NCI-H2107 (cell line): Measurements from ENCODE around the gene VCAN.

ENCODE experiments used
- DNase-seq: peaks from one replicate; lab custom pipeline; 2025; lab: John Stamatoyannopoulos, UW

Gene VCAN

DNA sequence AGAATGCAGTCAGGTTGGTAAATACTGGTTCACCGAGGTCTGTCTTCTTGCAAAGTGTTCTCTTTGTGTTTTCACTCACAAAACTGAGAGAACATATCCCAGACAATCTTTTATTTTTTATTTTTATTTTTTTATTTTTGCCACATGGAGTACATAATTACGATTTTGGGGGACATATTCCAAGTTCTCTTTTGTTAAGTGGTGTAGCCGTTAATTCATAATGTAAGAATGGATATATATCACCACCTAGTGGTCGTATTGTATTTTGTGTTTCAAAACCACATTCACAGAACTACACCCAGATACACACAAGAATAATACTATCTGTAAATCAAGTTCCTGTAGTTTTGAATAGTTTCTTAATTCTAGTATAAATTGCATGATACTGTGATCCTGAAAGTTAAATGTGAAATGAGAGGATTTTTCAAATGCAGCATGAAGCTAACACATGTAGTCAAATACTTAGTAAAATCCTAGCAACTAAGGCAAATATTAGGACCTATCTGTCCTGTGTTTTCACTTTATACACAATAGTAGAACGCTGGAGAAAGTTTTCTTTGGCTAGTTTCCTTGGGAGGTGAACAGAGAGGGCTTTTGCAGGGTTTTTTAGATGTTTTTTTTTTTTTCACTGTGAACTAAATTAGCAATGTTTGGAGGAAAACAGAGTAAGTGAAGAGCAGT is 92.7 kb downstream of the VCAN start:
- no peak for DNase-seq

DNA sequence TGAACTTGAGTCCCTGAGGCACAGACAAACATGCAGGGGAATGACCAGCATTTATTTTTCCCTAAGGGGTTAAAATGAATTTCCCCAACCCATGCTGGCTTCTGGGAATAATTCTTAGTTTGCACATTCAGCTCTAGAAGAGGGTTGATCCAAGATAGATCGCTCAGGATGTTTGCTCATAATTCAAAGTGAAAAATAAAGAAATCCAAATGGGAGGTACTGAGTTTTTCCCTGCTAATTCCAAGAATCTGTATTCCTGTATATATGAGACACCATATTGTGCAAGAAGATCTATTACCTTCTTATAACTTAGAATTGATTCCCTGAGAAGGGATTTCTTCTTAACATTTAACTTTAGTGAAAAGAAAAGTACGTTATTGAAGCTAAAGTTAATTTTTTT is 96.2 kb downstream of the VCAN start:
- DNase-seq, result no peak

DNA sequence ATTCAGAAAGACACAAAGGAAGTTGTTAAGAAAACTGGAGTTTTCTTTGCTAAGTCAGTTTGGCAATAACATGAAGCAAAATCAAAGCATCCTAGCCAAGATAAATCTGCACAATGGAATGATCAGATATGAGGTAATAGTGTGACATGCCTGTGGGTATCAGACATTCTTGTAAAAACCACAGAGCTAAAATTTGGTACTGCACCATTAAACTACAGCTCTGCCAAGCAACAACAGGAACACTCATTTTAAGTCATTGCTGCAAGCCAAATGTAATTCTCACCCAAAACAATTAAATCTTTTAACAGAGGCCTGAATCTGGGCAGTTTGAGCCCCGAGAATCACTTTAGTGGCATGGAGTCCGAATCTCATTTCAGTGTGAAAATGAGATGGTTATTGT is 96.6 kb downstream of the VCAN start:
- no peak for DNase-seq

DNA sequence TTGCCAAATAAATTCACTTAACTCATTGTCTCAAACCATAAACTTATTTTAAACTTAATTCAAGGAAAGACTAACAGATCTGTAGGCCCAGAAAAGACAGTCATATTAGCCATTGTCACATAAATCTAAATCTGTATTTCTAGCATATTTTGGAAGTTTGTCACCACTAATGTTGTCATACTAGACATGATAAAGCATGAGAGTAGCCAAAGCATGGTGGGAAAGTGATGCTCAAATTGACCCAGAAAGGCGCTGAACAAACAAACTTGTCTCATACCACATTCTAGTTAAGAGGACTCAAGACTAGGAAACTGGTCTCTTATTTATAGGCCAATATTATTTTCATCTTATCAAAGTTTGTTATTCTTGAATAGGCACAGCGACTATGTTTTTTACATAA is 99.4 kb downstream of the VCAN start:
- no peak for DNase-seq

DNA sequence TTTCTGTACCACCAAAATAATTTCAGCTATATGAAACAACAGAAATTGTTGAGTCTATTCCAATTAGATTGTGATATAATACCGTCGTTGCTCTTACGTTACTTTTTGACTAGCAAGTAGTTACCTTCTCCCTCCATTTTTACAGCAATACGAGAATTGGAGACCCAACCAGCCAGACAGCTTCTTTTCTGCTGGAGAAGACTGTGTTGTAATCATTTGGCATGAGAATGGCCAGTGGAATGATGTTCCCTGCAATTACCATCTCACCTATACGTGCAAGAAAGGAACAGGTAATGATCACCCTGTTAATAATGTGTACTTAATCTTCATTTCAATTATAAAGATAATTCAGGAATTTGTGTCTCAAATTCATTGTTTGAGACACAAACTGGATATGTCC is 100.7 kb downstream of the VCAN start:
- DNase-seq, result no peak

DNA sequence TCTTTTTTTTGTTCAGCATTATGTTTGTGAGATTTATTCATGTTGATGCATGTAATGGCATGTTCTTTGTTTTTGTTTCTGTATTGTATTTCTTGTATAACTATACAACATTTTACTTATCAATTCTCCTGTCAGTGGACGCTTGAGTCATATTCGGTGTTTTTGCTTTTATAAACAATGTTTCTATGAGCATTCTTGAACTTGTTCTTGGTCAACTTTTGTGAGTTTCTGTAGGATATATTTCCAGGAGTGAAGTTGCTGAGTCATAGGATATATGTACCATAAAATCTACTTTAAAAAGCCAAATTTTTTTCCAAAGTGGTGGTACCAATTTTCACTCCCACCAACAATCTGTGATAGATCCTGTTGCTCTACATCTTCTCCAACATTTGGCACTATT is 104.8 kb downstream of the VCAN start:
- no peak for DNase-seq

DNA sequence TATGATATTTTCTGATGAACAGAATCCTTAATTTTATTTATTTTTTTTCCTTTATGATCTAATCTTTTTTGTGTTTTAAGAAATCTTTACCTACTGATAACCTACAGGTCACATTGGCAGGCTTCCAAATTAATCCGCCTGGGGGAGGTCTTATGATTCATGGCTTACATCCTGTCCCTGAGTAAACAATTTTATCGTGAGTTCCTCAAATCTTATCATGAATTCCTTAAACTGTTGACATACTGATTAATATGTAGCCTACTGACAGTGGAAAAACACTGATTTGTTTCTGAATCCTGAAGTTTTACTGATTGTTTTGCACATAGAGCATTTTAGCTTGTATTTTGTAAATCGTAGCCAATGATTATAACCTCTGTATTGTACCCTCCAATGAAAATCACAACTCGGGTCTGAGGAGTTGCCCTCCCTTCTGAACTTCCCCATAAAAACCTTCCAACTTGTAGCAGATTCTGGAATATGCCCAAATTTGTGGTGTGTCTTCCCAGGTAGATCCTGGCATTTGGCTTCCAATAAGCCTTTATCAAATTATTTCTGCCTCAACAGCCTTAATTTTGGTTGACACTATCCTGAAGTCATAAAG is 105.6 kb downstream of the VCAN start:
- DNase-seq, result no peak

DNA sequence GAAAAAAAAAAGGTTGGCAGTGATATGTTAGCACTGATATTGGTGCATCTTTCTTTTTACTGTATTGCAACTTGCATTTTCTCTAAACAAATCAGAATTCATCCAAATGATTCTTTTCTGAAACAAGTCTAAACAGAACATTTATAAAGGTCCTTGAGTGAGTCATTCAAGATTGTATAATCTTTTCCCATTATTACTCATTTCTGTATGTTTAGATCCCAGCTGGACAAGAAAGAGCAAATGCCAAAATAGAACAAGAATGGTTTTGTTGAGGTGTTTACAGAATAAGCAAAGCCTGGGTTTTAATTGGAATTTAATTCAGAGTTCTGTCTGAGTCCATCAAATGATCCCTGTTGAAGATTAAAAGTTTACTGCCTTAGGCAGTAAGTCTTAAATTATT is 112.3 kb downstream of the VCAN start:
- DNase-seq, result no peak

DNA sequence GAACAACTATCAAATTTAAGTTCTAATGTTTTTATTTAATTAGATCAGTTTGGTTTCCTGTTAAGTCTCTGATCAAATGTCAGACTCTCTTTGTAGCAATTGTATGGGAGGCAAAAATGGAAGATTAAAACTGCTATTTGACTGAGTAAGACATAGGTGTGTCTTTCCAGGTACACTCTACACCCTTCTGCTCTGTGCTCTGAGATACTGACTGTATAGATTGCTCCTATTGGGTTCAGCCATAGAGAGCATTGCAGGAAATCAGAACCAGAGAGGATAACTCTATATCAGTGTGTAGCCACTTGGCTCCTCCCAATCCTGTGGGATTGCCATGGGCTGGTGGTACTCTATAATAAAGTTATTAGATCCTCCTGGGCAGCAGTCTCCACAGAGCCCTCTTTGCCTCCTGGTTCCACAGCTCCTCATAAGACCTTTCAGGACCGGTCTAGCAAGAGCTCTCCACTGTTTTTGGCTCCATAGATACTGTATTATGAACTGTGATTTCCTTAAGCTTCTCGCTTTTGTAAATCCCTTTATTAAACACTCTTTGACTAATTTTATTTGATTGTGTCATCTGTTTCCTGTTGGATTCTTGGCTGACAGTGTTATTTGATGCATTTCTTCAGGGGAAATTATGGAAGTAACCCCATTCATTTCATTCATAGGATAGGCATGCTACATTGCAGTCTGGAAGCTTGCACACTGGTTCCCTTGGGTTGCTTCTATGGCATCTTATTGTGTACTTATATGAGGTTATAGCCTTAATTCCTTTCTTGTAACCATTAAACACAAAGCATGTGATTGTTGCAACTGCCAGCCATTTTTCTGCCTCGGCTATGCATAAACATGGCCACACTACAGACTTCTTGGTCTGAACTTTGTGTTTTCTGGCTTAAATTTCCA is 115.6 kb downstream of the VCAN start:
- DNase-seq, result no peak

DNA sequence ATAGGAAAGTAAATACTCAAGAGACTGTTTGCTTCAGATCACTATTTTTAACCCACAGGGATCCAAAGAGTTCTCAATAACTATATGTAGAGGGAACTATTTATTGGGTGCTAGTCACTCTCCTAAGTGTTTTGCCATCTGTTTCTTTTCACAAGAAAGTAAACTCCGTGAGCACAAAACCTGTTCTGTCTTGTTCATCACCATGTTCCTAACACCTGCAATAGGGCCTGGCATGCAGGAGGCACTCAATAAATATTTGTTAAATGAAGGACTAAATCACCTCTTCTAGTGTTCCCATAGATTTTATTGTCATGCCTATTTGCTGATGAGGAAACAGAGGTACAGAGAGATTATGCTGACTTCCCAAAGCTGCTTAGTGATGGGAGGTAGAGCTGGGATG is 118.2 kb downstream of the VCAN start:
- DNase-seq, result no peak

DNA sequence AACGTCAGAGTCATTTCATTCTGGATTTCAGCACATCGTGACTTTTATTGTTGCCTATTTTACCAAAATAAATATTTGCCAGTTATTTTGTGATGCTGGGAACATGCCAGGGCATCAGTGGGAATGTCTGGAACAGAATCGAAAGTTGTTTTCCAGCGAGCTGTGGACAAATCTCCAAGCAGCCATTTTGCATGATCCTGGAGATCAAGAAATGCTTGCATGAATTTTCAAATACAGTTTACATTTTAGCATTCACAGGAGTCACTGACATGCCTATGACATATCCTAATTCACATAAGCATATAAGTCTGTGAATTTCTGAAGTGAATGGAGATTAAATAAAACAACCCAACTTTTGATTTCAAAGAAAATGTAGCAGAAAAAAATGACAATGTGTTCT is 119.4 kb downstream of the VCAN start:
- DNase-seq, result no peak

DNA sequence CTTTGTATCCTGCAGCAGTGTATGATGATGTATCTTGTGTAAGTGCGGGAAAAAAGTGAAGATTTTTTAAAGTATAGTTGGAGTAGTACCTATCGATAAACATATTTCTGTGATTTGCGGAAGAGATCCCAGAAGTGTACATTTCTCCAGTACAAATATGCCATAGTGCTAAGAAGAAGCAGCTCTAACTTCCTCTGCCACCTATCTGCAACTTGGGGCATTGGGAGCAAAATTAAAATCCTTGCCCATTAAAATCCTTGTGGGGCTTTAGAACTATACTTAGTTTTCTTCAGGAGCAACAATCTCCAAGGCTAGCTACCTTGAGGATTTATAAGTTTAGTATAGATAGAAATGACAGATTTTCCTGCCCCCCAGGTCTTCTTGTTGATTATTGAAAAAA is 123.7 kb downstream of the VCAN start:
- DNase-seq, result no peak

DNA sequence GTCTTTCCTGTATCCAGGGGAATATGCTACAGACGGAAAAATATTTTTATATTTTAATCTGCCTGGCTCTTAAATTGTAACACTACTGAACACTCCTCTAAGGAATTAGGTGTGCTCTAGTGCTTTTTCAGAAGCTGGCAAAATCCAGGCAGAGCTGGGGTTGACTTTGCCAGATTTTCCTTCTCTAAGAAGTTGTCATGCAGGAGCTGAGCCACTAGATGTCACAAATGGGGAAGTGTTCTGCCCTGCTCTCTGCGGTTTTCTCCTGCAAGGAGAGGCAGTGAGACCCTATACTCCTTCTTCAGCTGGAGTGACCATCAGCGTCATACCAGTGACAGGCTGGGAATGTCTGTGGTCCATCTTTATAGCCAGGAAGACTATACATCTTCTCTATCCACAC is 136.6 kb downstream of the VCAN start:
- DNase-seq, result no peak

DNA sequence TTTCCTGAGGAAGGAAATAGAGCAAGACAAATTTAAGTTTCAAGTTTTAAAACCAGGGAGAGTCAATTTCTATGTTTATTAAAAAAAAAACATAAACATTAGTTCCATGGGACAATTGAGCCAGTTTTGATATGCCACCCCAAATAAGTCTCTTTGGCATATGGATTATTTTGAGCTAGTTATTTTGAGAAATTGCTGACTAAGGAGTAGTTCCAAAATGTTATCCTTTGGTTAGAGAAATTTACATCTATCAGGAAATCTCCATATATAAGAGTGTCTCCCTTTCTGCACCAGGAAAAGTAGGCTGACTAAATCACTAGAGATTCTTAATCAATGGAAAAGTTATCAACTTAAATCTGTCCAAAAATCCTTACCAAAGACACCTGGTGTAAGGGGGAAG is 143.3 kb downstream of the VCAN start:
- no peak for DNase-seq

DNA sequence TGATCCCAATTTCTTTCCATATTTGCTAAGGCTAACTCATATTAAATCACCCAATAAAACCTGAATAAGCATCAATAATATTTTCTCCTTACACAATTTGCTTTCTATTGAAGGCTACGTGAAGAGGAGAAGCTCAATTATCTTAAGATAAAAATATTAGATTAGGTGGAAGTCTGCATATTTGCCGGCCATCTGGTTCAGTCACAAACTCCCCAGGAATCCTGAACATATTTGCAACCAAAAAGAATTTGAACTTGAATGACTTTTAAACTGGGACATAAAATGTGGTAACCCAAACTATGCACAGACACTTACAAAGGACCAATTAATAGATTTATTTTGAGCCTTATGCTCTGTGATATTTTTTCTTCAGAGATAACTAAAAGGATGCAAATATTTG is 156.8 kb downstream of the VCAN start:
- no peak for DNase-seq
